Neural cell (in vitro differentiated cells): ENCODE data around the gene SUSD4.

ENCODE experiments used
- EP300 ChIP-seq: fragments of 450-650 bp; conservative IDR thresholded peaks from 2 replicates; pipeline ENCODE4 v1.6.1; 2014; ENCODE audit warnings: antibody characterized with exemption, mild to moderate bottlenecking, moderate library complexity; ENCODE audit not compliant: poor library complexity, severe bottlenecking
- MXI1 ChIP-seq: fragments of 450-650 bp; conservative IDR thresholded peaks from 2 replicates; pipeline ENCODE4 v1.6.1; 2014; ENCODE audit warnings: antibody characterized with exemption, mild to moderate bottlenecking; ENCODE audit not compliant: poor library complexity, severe bottlenecking
- TF ChIP-seq, protein P1 (sequence below): fragments of 450-650 bp; IDR thresholded peaks from 2 replicates; pipeline ENCODE4 v1.5.1; 2014; ENCODE audit warnings: antibody characterized with exemption, mild to moderate bottlenecking, moderate library complexity; ENCODE audit not compliant: poor library complexity, severe bottlenecking

DNA sequence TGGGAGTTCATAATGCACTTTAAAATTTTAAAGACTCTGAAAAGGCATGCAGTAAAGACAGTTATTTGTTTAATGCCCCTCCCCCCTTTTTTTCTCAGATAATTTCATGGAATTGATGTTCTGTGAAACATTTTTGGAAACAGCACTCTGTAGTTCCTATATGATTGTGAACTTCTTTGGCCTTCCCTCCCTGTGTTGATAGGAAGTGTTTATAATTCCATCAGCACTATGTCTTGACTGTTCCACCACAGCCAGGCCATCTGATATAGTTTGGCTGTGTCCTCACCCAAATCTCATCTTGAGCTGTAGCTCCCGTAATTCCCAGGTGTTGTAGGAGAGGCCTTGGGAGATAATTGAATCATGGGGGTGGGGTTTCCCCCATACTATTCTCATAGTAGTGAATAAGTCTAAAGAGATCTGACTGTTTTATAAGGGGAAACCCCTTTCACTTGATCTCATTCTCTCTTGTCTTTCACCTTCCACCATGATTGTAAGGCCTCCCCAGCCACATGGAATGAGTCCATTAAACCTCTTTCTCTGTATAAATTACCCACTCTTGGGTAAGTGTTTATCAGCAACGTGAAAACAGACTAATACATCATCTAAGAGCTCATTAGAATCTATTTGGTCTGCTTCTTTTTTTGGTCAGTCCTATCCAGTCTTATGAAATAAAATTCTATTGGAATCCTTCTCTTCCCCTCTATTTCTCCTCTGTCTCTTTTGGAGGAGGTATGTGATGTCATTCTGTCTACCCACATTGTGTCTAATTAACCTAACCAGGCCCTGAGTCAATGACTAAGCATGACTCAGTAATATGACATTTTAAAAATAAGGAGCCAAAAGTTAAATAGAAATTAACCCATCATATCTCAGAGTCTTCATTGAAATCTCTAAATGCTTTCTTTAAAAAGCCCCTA, 38.2 kb upstream of the SUSD4 start:
- no peak for TF ChIP-seq MXI1
- TF ChIP-seq, protein P1, sequence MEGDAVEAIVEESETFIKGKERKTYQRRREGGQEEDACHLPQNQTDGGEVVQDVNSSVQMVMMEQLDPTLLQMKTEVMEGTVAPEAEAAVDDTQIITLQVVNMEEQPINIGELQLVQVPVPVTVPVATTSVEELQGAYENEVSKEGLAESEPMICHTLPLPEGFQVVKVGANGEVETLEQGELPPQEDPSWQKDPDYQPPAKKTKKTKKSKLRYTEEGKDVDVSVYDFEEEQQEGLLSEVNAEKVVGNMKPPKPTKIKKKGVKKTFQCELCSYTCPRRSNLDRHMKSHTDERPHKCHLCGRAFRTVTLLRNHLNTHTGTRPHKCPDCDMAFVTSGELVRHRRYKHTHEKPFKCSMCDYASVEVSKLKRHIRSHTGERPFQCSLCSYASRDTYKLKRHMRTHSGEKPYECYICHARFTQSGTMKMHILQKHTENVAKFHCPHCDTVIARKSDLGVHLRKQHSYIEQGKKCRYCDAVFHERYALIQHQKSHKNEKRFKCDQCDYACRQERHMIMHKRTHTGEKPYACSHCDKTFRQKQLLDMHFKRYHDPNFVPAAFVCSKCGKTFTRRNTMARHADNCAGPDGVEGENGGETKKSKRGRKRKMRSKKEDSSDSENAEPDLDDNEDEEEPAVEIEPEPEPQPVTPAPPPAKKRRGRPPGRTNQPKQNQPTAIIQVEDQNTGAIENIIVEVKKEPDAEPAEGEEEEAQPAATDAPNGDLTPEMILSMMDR, result no peak
- no peak for TF ChIP-seq EP300
